IPS-NIHi7 (cell line): Measurements from ENCODE around the gene AOPEP.

Experiments used
- DNase-seq: peaks from one replicate; pipeline ENCODE4 v3.0.0; 2012; ENCODE audit warnings: mixed read lengths; ENCODE audit errors: extremely low spot score

The AOPEP gene

DNA sequence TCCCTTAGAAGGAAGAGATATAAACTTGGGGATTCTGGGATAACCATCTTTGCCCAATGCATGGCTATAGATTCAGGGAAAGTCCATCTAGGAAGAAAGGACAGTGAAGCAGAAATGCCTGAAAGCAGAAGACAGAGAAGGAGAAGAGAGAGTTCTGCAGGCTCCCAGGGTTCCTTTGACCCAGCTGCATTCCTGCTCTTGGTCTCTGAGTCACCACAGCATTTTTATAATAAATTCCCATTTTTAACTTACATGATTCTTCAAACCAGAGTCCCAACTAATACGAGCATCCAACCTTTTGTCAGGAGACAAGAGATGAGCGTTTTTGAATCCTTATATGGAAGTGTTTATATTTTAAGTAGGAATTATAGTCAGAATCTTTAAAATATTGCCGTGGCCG, 12.0 kb upstream of the AOPEP start:
- no peak for DNase-seq

DNA sequence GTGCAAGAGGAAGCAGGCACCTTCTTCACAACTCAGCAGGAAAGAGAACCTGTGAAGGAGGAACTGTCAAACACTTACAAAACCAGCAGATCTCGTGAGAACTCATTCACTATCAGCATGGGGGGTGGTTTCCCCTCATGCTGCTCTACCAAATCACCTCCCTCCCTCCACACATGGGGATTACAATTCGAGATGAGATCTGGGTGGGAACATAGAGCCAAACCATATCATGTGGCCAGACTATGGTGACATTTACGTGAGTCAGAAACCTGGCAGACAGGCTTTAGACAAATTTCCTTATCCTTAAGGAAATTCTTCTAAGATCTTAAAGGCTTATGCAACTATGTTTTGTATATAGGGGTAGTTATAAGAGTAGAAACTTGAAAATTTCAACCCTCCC, 8.7 kb upstream of the AOPEP start:
- no peak for DNase-seq

- DNase-seq: no peak
Measured at GRCh38 chr9:94718936-94719335, 7.6 kb upstream of the AOPEP start.

DNA sequence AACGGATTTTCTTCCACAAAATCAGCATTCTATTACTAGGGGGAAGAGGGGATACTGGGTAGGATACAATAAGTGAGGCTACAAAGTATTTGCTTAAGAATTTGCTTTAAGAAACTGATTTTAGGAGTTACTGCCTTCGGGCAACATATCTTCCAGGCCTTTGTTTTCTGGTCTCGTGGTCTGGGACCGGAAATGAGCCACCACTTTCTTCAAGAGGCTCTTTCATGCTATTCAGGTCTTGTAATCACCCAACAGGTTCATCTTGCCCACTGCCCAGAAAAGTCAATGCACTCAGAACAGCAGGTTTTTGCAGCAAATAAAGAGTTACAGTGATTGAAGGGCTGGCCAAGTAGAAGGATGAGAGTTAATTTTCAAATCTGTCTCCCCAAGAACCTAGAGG, 6.6 kb upstream of the AOPEP start:
- DNase-seq: no peak

- DNase-seq: no peak
Measured at GRCh38 chr9:94720846-94721549, 5.5 kb upstream of the AOPEP start.

DNA sequence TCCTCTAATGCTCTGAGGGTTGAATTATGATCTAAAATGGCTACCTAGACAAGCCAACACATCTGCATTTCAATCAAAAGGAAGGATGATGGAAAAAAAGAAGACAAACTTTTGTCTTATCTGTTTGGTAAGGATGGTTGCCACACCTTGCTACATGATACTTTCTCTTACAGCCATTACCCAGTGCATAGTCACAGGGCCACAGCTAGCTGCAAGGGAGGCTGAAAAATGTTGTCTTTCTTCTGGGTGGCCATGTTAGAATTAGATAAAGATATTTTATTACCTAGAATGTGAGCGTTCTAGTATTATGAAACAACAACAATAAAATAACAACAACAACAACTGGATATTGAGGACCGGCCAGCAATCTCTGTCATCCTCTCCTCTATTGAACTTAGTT, 4.7 kb upstream of the AOPEP start:
- DNase-seq: no peak

DNA sequence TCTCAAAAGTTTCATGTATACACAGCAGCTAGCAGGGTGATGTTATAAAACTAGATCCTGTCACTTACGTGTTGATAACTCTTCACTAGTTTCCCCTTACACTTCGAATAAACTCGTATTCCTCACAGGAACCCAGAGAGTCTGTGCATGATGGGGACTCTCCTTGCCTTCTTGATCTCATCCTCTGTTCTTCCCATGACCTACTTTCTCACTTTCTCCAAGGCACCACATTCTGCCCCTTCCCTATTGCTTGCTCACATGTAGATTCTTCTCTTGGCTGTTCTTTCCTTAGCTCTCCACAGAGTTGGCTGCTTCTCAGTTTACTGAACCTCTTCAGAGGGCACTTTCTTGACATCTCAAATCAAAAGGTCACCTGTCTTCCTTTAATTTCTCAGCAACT, 1.2 kb upstream of the AOPEP start:
- no peak for DNase-seq

- no peak for DNase-seq
Measured at GRCh38 chr9:94728719-94729118, 2.2 kb downstream of the AOPEP start.

- no peak for DNase-seq
Measured at GRCh38 chr9:94729199-94729598, 2.7 kb downstream of the AOPEP start.

DNA sequence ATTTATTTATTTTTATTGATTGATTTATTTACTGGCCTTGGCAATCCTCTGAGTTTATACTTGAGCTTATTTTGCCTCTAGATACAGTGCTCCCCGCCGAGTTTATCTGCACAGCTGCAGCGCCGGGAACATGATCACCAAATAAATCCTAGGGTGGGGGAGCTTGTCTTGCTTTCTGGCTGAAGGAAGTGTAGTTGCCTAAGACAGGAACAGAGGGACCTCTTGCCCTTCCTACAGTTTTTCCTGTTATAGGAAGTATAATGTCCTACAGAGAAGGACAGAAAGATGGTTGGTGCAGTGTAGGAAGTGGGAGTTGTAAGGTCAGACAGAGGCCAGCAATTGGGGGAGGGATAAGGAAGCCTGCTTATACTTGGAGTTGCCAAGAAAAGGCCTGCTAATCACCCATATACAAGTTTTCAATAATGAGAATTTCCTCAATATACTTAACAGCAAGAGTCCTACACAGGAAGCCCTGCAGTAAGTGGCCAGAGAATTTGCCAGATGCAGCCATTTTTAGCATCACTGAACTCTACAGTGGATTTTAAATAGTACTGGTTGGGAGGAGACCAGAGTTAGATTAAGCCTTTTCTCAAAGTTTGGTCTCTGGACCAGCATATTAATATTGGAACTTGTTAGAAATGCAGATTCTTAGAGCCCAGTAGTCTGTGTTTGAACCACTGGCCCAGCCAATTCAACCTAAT, 7.7 kb downstream of the AOPEP start:
- no peak for DNase-seq

DNA sequence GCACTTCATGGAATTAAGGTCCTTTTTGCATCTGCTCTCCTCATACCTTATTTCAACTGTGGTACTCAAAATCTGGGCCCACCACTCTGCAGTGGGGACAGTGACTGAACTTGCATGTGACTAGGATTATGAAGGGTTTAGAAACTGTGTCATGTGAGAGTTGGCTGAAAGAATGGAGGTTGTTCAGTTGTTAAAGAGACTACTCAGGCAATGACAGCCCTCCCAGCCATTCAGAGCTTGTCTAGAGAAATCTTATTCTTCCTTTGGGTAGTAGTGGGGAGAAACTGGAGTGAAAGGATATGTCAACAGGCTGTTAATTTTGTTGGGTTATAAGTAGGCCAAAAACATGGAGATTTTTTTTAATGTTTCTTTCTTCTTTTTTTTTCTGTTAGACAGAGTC, 10.3 kb downstream of the AOPEP start:
- no peak for DNase-seq

- DNase-seq: no peak
Measured at GRCh38 chr9:94740145-94740840, 13.8 kb downstream of the AOPEP start.

- DNase-seq: no peak
Measured at GRCh38 chr9:94741866-94742265, 15.4 kb downstream of the AOPEP start.

DNA sequence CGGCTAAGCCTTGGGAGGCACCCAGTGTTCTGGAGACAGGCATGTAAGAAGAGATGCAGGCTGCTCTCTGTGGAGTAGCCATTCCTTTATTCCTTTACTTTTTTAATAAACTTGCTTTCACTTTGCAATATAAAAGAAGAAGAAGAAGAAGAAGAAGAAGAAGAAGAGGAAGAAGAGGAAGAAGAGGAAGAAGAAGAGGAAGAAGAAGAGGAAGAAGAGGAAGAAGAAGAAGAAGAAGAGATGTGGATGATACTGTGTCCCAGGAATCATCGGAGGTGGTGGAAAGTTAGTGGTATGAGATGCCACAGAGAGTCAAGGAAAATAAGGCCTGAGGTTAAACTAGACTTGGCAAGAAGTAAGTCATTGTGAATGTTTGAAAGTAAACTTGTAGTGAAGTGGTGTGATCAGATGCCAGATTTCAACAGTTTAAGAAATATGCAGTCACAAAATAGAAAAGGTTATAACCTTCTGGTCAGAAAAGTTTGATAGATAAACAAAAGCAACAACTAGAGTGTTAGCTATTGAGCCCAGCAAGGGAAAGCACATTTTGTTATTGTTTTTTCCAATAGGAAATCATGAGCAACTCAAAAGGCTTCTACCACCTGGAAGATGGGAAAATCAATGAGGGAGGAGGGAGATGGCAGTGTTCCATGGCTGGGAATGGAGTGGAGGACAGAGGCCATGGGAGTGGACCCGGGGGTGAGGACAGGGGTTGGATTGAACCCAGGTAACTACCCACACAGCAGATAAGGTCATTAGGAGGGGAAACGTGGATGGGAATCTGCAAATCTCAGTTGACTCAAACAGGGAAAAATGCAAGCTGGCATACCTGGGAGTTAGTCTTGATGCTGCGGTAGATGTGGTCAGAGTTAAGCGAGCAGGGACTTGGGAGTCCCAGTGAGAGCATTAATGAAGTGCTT, 16.8 kb downstream of the AOPEP start:
- DNase-seq: no peak

GRCh38 chr9:94745806-94746540, 19.5 kb downstream of the AOPEP start:
- DNase-seq: no peak

GRCh38 chr9:94746541-94747370, 20.3 kb downstream of the AOPEP start:
- no peak for DNase-seq

GRCh38 chr9:94754976-94755475, 28.5 kb downstream of the AOPEP start:
- no peak for DNase-seq

GRCh38 chr9:94757158-94757557, 30.7 kb downstream of the AOPEP start:
- peak; percentile 19 for DNase-seq

GRCh38 chr9:94758031-94758430, 31.5 kb downstream of the AOPEP start:
- DNase-seq: no peak

DNA sequence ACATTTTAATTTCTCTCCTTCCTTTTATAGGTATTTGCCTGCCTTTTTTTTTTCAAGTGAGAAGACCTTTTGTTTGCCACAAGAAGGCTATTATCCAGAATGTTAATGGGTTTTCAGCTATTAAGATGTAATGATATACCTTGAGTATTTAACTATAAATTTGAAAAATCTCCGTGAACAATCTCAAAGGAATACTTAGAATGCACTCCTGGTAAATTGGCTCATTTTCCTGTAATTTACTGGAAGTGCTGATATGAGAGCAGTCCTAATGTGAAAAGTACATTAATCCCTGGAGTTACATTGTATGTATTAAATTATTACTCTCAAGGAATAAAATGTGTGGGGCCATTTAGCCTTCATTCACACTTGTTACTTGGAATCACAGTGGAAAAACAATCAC, 32.4 kb downstream of the AOPEP start:
- no peak for DNase-seq
